ENCODE results near the gene DPH3. TPM values are rescaled to one million over a fixed set of nuclear protein-coding genes. Genes with fewer than 3 reads are reported as not detected.

DPH3 gene
- total and polyA plus RNA-seq, 9 of the 15 experiments (the other 6 are each of a cell fraction or from before 2014, with no cell fraction given) = 15.9 to 131 (median 38.7) TPM

DNA sequence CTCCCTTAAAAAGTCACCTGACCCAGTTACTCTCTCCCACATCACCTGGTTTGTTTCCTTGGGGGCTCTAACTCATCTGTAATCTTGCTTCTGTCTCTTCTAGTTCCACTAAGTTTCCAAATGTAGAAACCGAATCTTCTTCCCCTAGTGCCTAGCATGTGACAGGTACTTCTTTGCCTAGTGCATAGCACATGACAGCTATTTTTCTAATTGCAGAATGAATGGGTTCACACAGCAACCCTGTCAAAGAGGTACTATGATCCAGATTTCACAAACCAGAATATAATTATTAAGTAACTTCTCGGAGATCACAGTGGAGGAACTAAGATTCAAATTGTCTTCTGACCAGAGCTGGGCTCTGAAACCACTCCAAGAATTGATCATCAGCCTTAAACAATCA, 7.4 kb downstream of the DPH3 start:
- Histone ChIP-seq H4K20me1 (replicated peaks; ENCODE audit: control insufficient read depth, insufficient read depth, low read length) (no peaks in the 10 kb centered on the region), H3K79me2 (ENCODE audit: control insufficient read depth, insufficient read depth, low read length) (peaks cover 3% of the 10 kb centered on the region; the same call in 1 of the 3 replicates), H3K9ac (ENCODE audit: insufficient read depth in 1 of 2, low read depth in 2 of 2, low read length in 2 of 2) (no peak overlapping the region), H3K9me3 (replicated peaks; ENCODE audit: control insufficient read depth, insufficient read depth, low read depth, low read length) (no peaks in the 10 kb centered on the region), H3K9me1 (ENCODE audit: control insufficient read depth, insufficient read depth, low read length) (no peaks in the 10 kb centered on the region), H3K36me3 (ENCODE audit: control insufficient read depth, insufficient read depth, low read length) (peaks cover 34% of the 10 kb centered on the region), H3K27ac (ENCODE audit: extremely low read depth, low read depth, low read length) (no peak overlapping the region), H2AFZ (ENCODE audit: low read depth, low read length) (no peak overlapping the region), H3K4me1 (replicated peaks in 1 of 2; ENCODE audit: control insufficient read depth in 2 of 2, insufficient read depth in 2 of 2, low read length in 2 of 2) (no peaks in the 10 kb centered on the region), H3K27me3 (ENCODE audit: control insufficient read depth in 2 of 2, insufficient read depth in 2 of 2, low read length in 2 of 2) (peaks cover 2 to 8% of the 10 kb centered on the region in 2 experiments; a peak in 1 of 5 replicates), H3K4me2 (ENCODE audit: insufficient read depth, low read length) (no peak overlapping the region), H3K4me3 (no peak overlapping the region)
- CTCF ChIA-PET (ENCODE audit: low intra/inter-chr PET ratio) = no interaction called here
- DNase-seq (ENCODE audit: extremely low read depth in 1 of 4, low spot score in 3 of 4) = no peak
- no peak for FAIRE-seq
- POLR2A ChIA-PET = interaction anchor here (0.7 to 1.5 kb wide), 2 partner anchors 9 to 33 kb away, joined by 3 to 4 read pairs; no protein-coding TSS in a partner anchor
- no peak for ATAC-seq
- TF ChIP-seq HDGF (IDR thresholded peaks at IDR 0.05) = no peak
- no peak for TF ChIP-seq HMGXB4 (CRISPR knock-in tag; IDR thresholded peaks at IDR 0.05)
- in situ Hi-C loops (cut with MboI) = no loop called here
- BruUV-seq (replicated peaks) = no TSS peak
- WGBS (ENCODE audit: insufficient coverage, low coverage, missing lambda C conversion rate) = 49% methylated on average over 2 of the region's 2 CpGs
- intact Hi-C loops (cut with micrococcal nuclease) = no loop called here

GRCh38 chr3:16255726-16256125, 9.0 kb downstream of the DPH3 start:
- intact Hi-C loops (cut with micrococcal nuclease) = no loop called here
- DNase-seq (ENCODE audit: extremely low read depth in 1 of 4, low spot score in 3 of 4) (no peak), ATAC-seq (no peak), FAIRE-seq (no peak)
- Histone ChIP-seq H3K4me2 (ENCODE audit: insufficient read depth, low read length) (no peak overlapping the region), H3K27me3 (ENCODE audit: control insufficient read depth in 2 of 2, insufficient read depth in 2 of 2, low read length in 2 of 2) (peaks cover 2 to 15% of the 10 kb centered on the region in 2 experiments; a peak in 2 of 5 replicates), H3K27ac (ENCODE audit: extremely low read depth, low read depth, low read length) (no peak overlapping the region), H3K9me3 (replicated peaks; ENCODE audit: control insufficient read depth, insufficient read depth, low read depth, low read length) (no peaks in the 10 kb centered on the region), H2AFZ (ENCODE audit: low read depth, low read length) (no peak overlapping the region), H3K4me3 (no peak overlapping the region), H3K9ac (ENCODE audit: insufficient read depth in 1 of 2, low read depth in 2 of 2, low read length in 2 of 2) (no peak overlapping the region), H4K20me1 (replicated peaks; ENCODE audit: control insufficient read depth, insufficient read depth, low read length) (no peaks in the 10 kb centered on the region), H3K36me3 (ENCODE audit: control insufficient read depth, insufficient read depth, low read length) (peaks cover 19% of the 10 kb centered on the region; the same call in 2 of the 3 replicates), H3K9me1 (ENCODE audit: control insufficient read depth, insufficient read depth, low read length) (no peaks in the 10 kb centered on the region), H3K79me2 (ENCODE audit: control insufficient read depth, insufficient read depth, low read length) (no peaks in the 10 kb centered on the region), H3K4me1 (replicated peaks in 1 of 2; ENCODE audit: control insufficient read depth in 2 of 2, insufficient read depth in 2 of 2, low read length in 2 of 2) (no peaks in the 10 kb centered on the region)
- in situ Hi-C loops (cut with MboI) = no loop called here
- ChIA-PET POLR2A (interaction anchor here (1.0 to 1.3 kb wide), 2 partner anchors 8 to 24 kb away, joined by 3 to 4 read pairs; no protein-coding TSS in a partner anchor), CTCF (ENCODE audit: low intra/inter-chr PET ratio) (no interaction called here)
- 39% methylated on average over 5 of the region's 5 CpGs for WGBS (ENCODE audit: insufficient coverage, low coverage, missing lambda C conversion rate)
- no TSS peak for BruUV-seq (replicated peaks)
- TF ChIP-seq PPARD (CRISPR knock-in tag; IDR thresholded peaks at IDR 0.05) = no peak
- no peak for TF ChIP-seq TCFL5 (CRISPR knock-in tag; conservative IDR thresholded peaks at IDR 0.05)
- no peak for TF ChIP-seq MIER1 (IDR thresholded peaks at IDR 0.05; ENCODE audit: low read depth)
- no peak for TF ChIP-seq ATF1 (CRISPR knock-in tag; IDR thresholded peaks at IDR 0.05)
- TF ChIP-seq ATF1 (tag; IDR thresholded peaks at IDR 0.05) = no peak
- no peak for TF ChIP-seq IRF2 (CRISPR knock-in tag; IDR thresholded peaks at IDR 0.05)
- TF ChIP-seq HNRNPLL (IDR thresholded peaks at IDR 0.05; ENCODE audit: low read depth, low read length, poor library complexity, severe bottlenecking) = no peak
- no peak for TF ChIP-seq ZNF696 (CRISPR knock-in tag; conservative IDR thresholded peaks at IDR 0.05)
- no peak for TF ChIP-seq BACH1 (tag; IDR thresholded peaks at IDR 0.05)
- TF ChIP-seq HCFC1 (IDR thresholded peaks at IDR 0.05; ENCODE audit: low read depth, low read length) = no peak

All from K562 (cell line).